HepG2 (cell line): ENCODE data around the gene EIF4H. TPM values are rescaled to one million over a fixed set of nuclear protein-coding genes. Genes with fewer than 3 reads are reported as not detected.

ENCODE experiments used
- ATAC-seq: fragments of 200-7000 bp; cut with Tn5 transposase; 3 replicates; pipeline ENCODE4 v1.9.1; 2020; ENCODE audit warnings: mild to moderate bottlenecking, moderate library complexity
- BruUV-seq: library from RNA; stranded (reverse); fragments of 400-500 nt; replicated peaks from 2 replicates; lab custom pipeline; 2021; lab: Mats Ljungman, UMichigan
- CTCF ChIA-PET: fragments of 300-600 bp; formaldehyde crosslinking; extraction: SDS; loops from one replicate; lab custom pipeline; 2021; ENCODE audit warnings: low total read pairs, inconsistent platforms, low intra/inter-chr PET ratio; lab: Yijun Ruan, JAX
- POLR2A ChIA-PET: fragments of 350-600 bp; sonication (Branson Sonifier 250); formaldehyde crosslinking; loops from one replicate; lab custom pipeline; 2020; ENCODE audit warnings: antibody characterized with exemption, inconsistent platforms; lab: Yijun Ruan, JAX
- DNase-seq: peaks from one replicate; pipeline ENCODE4 v3.0.0-alpha.2; 2015; ENCODE audit warnings: low spot score
- FAIRE-seq: peaks from 3 replicates; lab custom pipeline; 2011; peaks lifted over from hg19 to GRCh38; lab: Jason Lieb, UNC
- H2AFZ ChIP-seq: one replicate; pipeline ENCODE4 v1.6.1; 2011; ENCODE audit warnings: low read length, inconsistent platforms
- H3K27ac ChIP-seq: fragments of 300-600 bp; 3 replicates; pipeline ENCODE4 v1.8.0; 2011; ENCODE audit warnings: mixed run types, mild to moderate bottlenecking, mixed read lengths, low read length, inconsistent platforms; ENCODE audit not compliant: insufficient read depth; ENCODE audit errors: extremely low read length
- H3K27me3 ChIP-seq, 2 experiments: fragments of 200-600 bp in 1 of 2; 2 replicates in 1 of 2; 3 replicates in 1 of 2; pipeline versions ENCODE4 v1.6.0 to v1.8.0; 2011; ENCODE audit warnings: low read length in 2 of 2, mild to moderate bottlenecking in 2 of 2, moderate library complexity in 2 of 2, inconsistent platforms in 1 of 2; ENCODE audit not compliant: insufficient read depth in 2 of 2, control insufficient read depth in 1 of 2
- H3K36me3 ChIP-seq, 2 experiments: fragments of 200-600 bp in 1 of 2; replicated peaks in 1 of 2; 2 replicates in 1 of 2; 3 replicates in 1 of 2; pipeline versions ENCODE4 v1.5.1 to v1.8.0; 2011; ENCODE audit warnings: low read length in 2 of 2, inconsistent platforms in 1 of 2; ENCODE audit not compliant: insufficient read depth in 2 of 2, control insufficient read depth in 1 of 2
- H3K4me1 ChIP-seq: 2 replicates; pipeline ENCODE4 v1.5.1; 2012; ENCODE audit warnings: low read length, inconsistent platforms; ENCODE audit not compliant: insufficient read depth
- H3K4me2 ChIP-seq: 2 replicates; pipeline ENCODE4 v1.6.0; 2011; ENCODE audit warnings: low read depth, low read length, inconsistent platforms
- H3K4me3 ChIP-seq, 3 experiments: fragments of 200-600 bp in 1 of 3; sonication (generic), shearing (Covaris generic) in 1 of 3; replicated peaks in 1 of 3; 2 replicates each; pipeline ENCODE4 v1.5.1; 2011 to 2016; ENCODE audit warnings: low read length in 3 of 3, inconsistent platforms in 2 of 3, low read depth in 2 of 3, mild to moderate bottlenecking in 2 of 3, control low read depth in 1 of 3, mixed read lengths in 1 of 3; ENCODE audit not compliant: insufficient read depth in 1 of 3
- H3K79me2 ChIP-seq: one replicate; pipeline ENCODE4 v1.6.1; 2011; ENCODE audit warnings: low read length, inconsistent platforms; ENCODE audit not compliant: insufficient read depth
- H3K9ac ChIP-seq: 2 replicates; pipeline ENCODE4 v1.6.0; 2011; ENCODE audit warnings: mild to moderate bottlenecking, low read depth, low read length, inconsistent platforms; ENCODE audit not compliant: insufficient read depth
- H3K9me3 ChIP-seq: 2 replicates; pipeline ENCODE4 v1.5.1; 2012; ENCODE audit warnings: mild to moderate bottlenecking, low read length
- H4K20me1 ChIP-seq: 2 replicates; pipeline ENCODE4 v1.6.0; 2011; ENCODE audit warnings: inconsistent platforms, mild to moderate bottlenecking, low read length, moderate library complexity; ENCODE audit not compliant: insufficient read depth
- AGO2 ChIP-seq: fragments of 200-400 bp; formaldehyde crosslinking; optimal IDR thresholded peaks from 2 replicates; pipeline ENCODE3; 2017; ENCODE audit warnings: mild to moderate bottlenecking, low read depth, low read length, moderate library complexity
- FOXA1 ChIP-seq, 2 experiments: fragments of 450-650 bp in 1 of 2; sonication (generic) in 1 of 2; formaldehyde crosslinking in 1 of 2; IDR thresholded peaks; 2 replicates each; pipeline versions ENCODE4 v1.4.0 to v1.6.1; 2016 to 2020; ENCODE audit warnings: missing genetic modification reagents in 1 of 2
- FOXM1 ChIP-seq: sonication (generic); formaldehyde crosslinking; IDR thresholded peaks from 2 replicates; pipeline ENCODE4 v1.5.0; 2020; ENCODE audit warnings: missing genetic modification reagents
- MEF2D ChIP-seq: sonication (generic); formaldehyde crosslinking; IDR thresholded peaks from 2 replicates; pipeline ENCODE4 v1.5.1; 2020; ENCODE audit warnings: mild to moderate bottlenecking, missing genetic modification reagents
- NKX3-1 ChIP-seq: sonication (generic); formaldehyde crosslinking; IDR thresholded peaks from 2 replicates; pipeline ENCODE4 v1.5.0; 2020; ENCODE audit warnings: missing genetic modification reagents
- PCBP1 ChIP-seq: fragments of 200-400 bp; formaldehyde crosslinking; IDR thresholded peaks from 2 replicates; pipeline ENCODE4 v1.6.1; 2017; ENCODE audit warnings: mild to moderate bottlenecking, low read depth, low read length, borderline replicate concordance
- PHF20 ChIP-seq: sonication (generic); formaldehyde crosslinking; IDR thresholded peaks from 2 replicates; pipeline ENCODE4 v1.5.0; 2020; ENCODE audit warnings: mild to moderate bottlenecking, missing genetic modification reagents
- REPIN1 ChIP-seq: sonication (generic); formaldehyde crosslinking; IDR thresholded peaks from 2 replicates; pipeline ENCODE4 v1.8.0; 2022; ENCODE audit warnings: missing genetic modification reagents, low read depth, mild to moderate bottlenecking, borderline replicate concordance
- RFXAP ChIP-seq: sonication (generic); formaldehyde crosslinking; IDR thresholded peaks from 2 replicates; pipeline ENCODE4 v1.4.0; 2020; ENCODE audit warnings: missing genetic modification reagents, borderline replicate concordance
- TEAD3 ChIP-seq: optimal IDR thresholded peaks from 2 replicates; pipeline ENCODE3; 2016; ENCODE audit warnings: borderline replicate concordance
- ZKSCAN5 ChIP-seq: sonication (generic); formaldehyde crosslinking; IDR thresholded peaks from 2 replicates; pipeline ENCODE4 v1.5.1; 2020; ENCODE audit warnings: mild to moderate bottlenecking, missing genetic modification reagents
- ZMYM4 ChIP-seq: sonication (generic); formaldehyde crosslinking; IDR thresholded peaks from 2 replicates; pipeline ENCODE4 v1.8.1; 2023; ENCODE audit warnings: mild to moderate bottlenecking, missing genetic modification reagents
- ZNF256 ChIP-seq: sonication (generic); formaldehyde crosslinking; conservative IDR thresholded peaks from 2 replicates; pipeline ENCODE4 v1.4.0; 2020; ENCODE audit warnings: missing genetic modification reagents
- ZNF430 ChIP-seq: sonication (generic); formaldehyde crosslinking; IDR thresholded peaks from 2 replicates; pipeline ENCODE4 v1.9.0; 2021; ENCODE audit warnings: mild to moderate bottlenecking, missing genetic modification reagents
- ZNF616 ChIP-seq: sonication (generic); formaldehyde crosslinking; IDR thresholded peaks from 2 replicates; pipeline ENCODE4 v1.5.0; 2020; ENCODE audit warnings: low read depth, mild to moderate bottlenecking, missing genetic modification reagents
- ZNF672 ChIP-seq: sonication (generic); formaldehyde crosslinking; IDR thresholded peaks from 2 replicates; pipeline ENCODE4 v1.8.1; 2022; ENCODE audit warnings: missing genetic modification reagents
- WGBS: methylation state at CpG from one replicate; pipeline ENCODE4 v1.1.6; 2017; ENCODE audit warnings: low lambda C conversion rate; 5-methylcytosine and 5-hydroxymethylcytosine counted together
- in situ Hi-C: cut with HindIII; loops from 2 replicates; pipeline ENCODE4 v1.10.0; 2017; ENCODE audit warnings: low pct_unique_long_range_greater_than_20kb; ENCODE audit not compliant: extremely low pct_ligation_motif_present
- intact Hi-C: fragments of 100-400 bp; cut with micrococcal nuclease; formaldehyde crosslinking; loops from one replicate; pipeline ENCODE4 v1.10.0; 2022; ENCODE audit not compliant: unreplicated experiment
- polyA plus RNA-seq, 8 experiments: library from polyadenylated mRNA; depleted of rRNA in 3 of 8; stranded (reverse) in 7 of 8; unstranded in 1 of 8; fragments of >200 nt; fragmentation: Illumina TruSeq in 4 of 8; extraction: Trizol in 4 of 8; gene quantifications; 2 replicates each; pipeline versions ENCODE4 v1.2.1 to v1.2.3, GENCODE V29; 2011 to 2016; ENCODE audit warnings: low read depth in 4 of 8, missing spikeins in 1 of 8, mixed read lengths in 1 of 8; ENCODE audit not compliant: insufficient read depth in 1 of 8
- total RNA-seq, 5 experiments: library from RNA; depleted of rRNA; stranded (reverse); fragments of >200 nt; fragmentation: Illumina TruSeq; extraction: Trizol; gene quantifications; 2 replicates each; pipeline ENCODE4 v1.2.3, GENCODE V29; 2016; ENCODE audit warnings: low read depth in 1 of 5
- TF ChIP-seq, protein P1 (sequence below): sonication (generic); formaldehyde crosslinking; IDR thresholded peaks from 2 replicates; pipeline ENCODE4 v1.8.0; 2022; ENCODE audit warnings: mild to moderate bottlenecking, missing genetic modification reagents
- TF ChIP-seq, protein P2 (sequence below): sonication (generic); formaldehyde crosslinking; conservative IDR thresholded peaks from 2 replicates; pipeline ENCODE4 v1.8.0; 2022; ENCODE audit warnings: mild to moderate bottlenecking, moderate library complexity, missing genetic modification reagents
- TF ChIP-seq, protein P3 (sequence below): sonication (generic); formaldehyde crosslinking; IDR thresholded peaks from 2 replicates; pipeline ENCODE4 v1.8.0; 2023; ENCODE audit warnings: mild to moderate bottlenecking, missing genetic modification reagents
- TF ChIP-seq, protein P4 (sequence below): sonication (generic); formaldehyde crosslinking; IDR thresholded peaks from 2 replicates; pipeline ENCODE4 v1.8.1; 2023; ENCODE audit warnings: mild to moderate bottlenecking, moderate library complexity, missing genetic modification reagents

The EIF4H gene
- total and polyA plus RNA-seq, 2 of the 13 experiments (the other 11 are each of a cell fraction or from before 2014, with no cell fraction given), result 232 to 321 TPM

DNA sequence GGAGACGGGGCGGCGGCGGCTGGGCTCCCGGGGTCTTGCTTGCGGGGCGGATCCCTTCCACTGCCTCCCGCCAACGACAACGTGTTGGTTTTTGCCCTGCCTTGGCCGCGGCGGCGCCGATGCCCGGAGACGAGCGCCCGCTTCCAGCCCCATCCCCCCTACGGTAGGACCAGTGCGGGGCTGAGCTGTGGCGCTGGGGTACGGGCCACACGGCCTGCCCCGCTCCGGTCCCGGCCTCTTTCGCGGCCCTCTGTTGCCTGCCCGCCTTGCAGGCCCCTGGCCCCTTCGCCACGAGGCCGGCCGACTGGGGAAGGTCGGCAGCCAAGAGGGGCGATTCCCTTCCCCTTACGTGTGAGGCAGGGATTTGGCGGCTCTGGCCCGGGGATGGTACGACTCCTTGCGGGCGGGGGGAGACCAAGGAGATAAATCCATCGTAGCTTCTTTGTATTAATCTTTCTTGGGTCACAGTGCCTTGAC, 488 bp downstream of the EIF4H start:
- Histone ChIP-seq H3K9ac (peak overlapping the region; percentile 95), H3K36me3 (peaks cover 6 to 14% of the 10 kb centered on the region in 2 experiments; a peak in 4 of 5 replicates), H3K4me2 (peak overlapping the region; percentile 84), H3K27me3 (no peaks in the 10 kb centered on the region; a peak in 1 of 5 replicates), H3K79me2 (peaks cover 55% of the 10 kb centered on the region), H3K4me3 (peak overlapping the region; percentile 94 to 98 (median 97)), H3K9me3 (no peaks in the 10 kb centered on the region), H3K27ac (peak overlapping the region; percentile 80), H4K20me1 (peaks cover 50% of the 10 kb centered on the region), H2AFZ (no peak overlapping the region), H3K4me1 (peaks cover 62% of the 10 kb centered on the region)
- peak; percentile 30 for DNase-seq
- POLR2A ChIA-PET, result interaction anchor here (0.9 to 1.8 kb wide), 3 partner anchors 10 to 91 kb away, joined by 3 to 8 read pairs (median 5); partner anchors contain the start of gene LIMK1
- peak; percentile 19 for ATAC-seq
- CTCF ChIA-PET, result no interaction called here
- in situ Hi-C loops, result loop anchor here (5.0 kb wide), 1 partner anchor 107 kb away; no protein-coding TSS in a partner anchor
- no TSS peak for BruUV-seq
- intact Hi-C loops, result no loop called here
- 3% methylated on average over 5 of the region's 43 CpGs for WGBS
- no peak for FAIRE-seq
- TF ChIP-seq ZNF430 (CRISPR knock-in tag), result peak; percentile 51; the same call in 1 of the 2 replicates
- TF ChIP-seq, protein P1, sequence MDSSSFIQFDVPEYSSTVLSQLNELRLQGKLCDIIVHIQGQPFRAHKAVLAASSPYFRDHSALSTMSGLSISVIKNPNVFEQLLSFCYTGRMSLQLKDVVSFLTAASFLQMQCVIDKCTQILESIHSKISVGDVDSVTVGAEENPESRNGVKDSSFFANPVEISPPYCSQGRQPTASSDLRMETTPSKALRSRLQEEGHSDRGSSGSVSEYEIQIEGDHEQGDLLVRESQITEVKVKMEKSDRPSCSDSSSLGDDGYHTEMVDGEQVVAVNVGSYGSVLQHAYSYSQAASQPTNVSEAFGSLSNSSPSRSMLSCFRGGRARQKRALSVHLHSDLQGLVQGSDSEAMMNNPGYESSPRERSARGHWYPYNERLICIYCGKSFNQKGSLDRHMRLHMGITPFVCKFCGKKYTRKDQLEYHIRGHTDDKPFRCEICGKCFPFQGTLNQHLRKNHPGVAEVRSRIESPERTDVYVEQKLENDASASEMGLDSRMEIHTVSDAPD (CRISPR knock-in tag), result 0 out of 2 replicates have a peak, but pooled peaks have one; percentile 34
- no peak for TF ChIP-seq FOXA1 (IDR thresholded peaks at IDR 0.05)
- TF ChIP-seq FOXA1 (CRISPR knock-in tag; IDR thresholded peaks at IDR 0.05), result 0 out of 2 replicates have a peak, but pooled peaks have one; percentile 7
- TF ChIP-seq NKX3-1 (CRISPR knock-in tag), result 0 out of 2 replicates have a peak, but pooled peaks have one; percentile 17
- no peak for TF ChIP-seq RFXAP
- 0 out of 2 replicates have a peak, but pooled peaks have one; percentile 18 for TF ChIP-seq ZNF616 (CRISPR knock-in tag)
- no peak for TF ChIP-seq ZNF256 (CRISPR knock-in tag)
- TF ChIP-seq MEF2D, result 0 out of 2 replicates have a peak, but pooled peaks have one; percentile 15
- TF ChIP-seq TEAD3 (CRISPR knock-in tag), result no peak
- peak; percentile 8; the same call in 1 of the 2 replicates for TF ChIP-seq PHF20 (CRISPR knock-in tag)
- no peak for TF ChIP-seq ZNF672
- no peak for TF ChIP-seq REPIN1 (CRISPR knock-in tag)
- TF ChIP-seq, protein P2, sequence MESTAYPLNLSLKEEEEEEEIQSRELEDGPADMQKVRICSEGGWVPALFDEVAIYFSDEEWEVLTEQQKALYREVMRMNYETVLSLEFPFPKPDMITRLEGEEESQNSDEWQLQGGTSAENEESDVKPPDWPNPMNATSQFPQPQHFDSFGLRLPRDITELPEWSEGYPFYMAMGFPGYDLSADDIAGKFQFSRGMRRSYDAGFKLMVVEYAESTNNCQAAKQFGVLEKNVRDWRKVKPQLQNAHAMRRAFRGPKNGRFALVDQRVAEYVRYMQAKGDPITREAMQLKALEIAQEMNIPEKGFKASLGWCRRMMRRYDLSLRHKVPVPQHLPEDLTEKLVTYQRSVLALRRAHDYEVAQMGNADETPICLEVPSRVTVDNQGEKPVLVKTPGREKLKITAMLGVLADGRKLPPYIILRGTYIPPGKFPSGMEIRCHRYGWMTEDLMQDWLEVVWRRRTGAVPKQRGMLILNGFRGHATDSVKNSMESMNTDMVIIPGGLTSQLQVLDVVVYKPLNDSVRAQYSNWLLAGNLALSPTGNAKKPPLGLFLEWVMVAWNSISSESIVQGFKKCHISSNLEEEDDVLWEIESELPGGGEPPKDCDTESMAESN (CRISPR knock-in tag), result peak; percentile 36; the same call in 1 of the 2 replicates
- TF ChIP-seq PCBP1, result no peak
- TF ChIP-seq, protein P3, sequence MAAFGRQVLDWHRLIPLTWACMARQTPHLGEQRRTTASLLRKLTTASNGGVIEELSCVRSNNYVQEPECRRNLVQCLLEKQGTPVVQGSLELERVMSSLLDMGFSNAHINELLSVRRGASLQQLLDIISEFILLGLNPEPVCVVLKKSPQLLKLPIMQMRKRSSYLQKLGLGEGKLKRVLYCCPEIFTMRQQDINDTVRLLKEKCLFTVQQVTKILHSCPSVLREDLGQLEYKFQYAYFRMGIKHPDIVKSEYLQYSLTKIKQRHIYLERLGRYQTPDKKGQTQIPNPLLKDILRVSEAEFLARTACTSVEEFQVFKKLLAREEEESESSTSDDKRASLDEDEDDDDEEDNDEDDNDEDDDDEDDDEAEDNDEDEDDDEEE, result no peak
- no peak for TF ChIP-seq FOXM1 (CRISPR knock-in tag)
- TF ChIP-seq ZMYM4 (CRISPR knock-in tag), result 0 out of 2 replicates have a peak, but pooled peaks have one; percentile 10
- TF ChIP-seq ZKSCAN5, result no peak
- TF ChIP-seq, protein P4, sequence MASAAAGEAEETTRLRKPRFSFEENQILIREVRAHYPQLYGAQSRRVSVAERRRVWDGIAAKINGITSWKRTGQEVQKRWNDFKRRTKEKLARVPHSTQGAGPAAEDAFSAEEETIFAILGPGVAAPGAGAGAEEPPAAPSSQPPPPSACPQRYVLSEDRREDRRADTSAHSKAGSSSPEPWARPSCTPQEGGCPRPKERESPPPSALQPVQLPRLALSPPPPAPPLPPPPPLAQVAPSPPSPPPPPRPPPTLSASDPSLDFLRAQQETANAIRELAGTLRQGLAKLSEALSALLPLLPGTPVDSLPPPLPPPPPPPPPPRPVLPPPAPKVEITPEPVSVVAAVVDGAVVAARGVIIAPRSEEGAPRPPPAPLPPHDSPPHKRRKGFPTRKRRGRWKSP, result 0 out of 2 replicates have a peak, but pooled peaks have one; percentile 1
- peak; percentile 66 for TF ChIP-seq AGO2
